IMR-90 (cell line): Measurements from ENCODE around the gene CPA5. TPM values are rescaled to one million over a fixed set of nuclear protein-coding genes. Genes with fewer than 3 reads are reported as not detected.

ENCODE experiments used
- ATAC-seq: fragments of 200-7000 bp; cut with Tn5 transposase; 2 replicates; pipeline ENCODE4 v1.9.1; 2020; ENCODE audit warnings: low read depth, mild to moderate bottlenecking, moderate library complexity
- BruUV-seq: library from RNA; stranded (reverse); fragments of 400-500 nt; replicated peaks from 2 replicates; lab custom pipeline; 2021; lab: Mats Ljungman, UMichigan
- CTCF ChIA-PET: fragments of 300-600 bp; formaldehyde crosslinking; extraction: SDS; loops from one replicate; lab custom pipeline; 2021; ENCODE audit warnings: antibody characterized with exemption; lab: Yijun Ruan, JAX
- POLR2A ChIA-PET: fragments of 300-600 bp; sonication (Branson Sonifier 250); formaldehyde crosslinking; loops from one replicate; lab custom pipeline; 2022; ENCODE audit warnings: antibody characterized with exemption; ENCODE audit not compliant: unreplicated experiment; lab: Charles Lee
- DNase-seq: peaks from one replicate; pipeline ENCODE4 v3.0.0; 2013
- H2AFZ ChIP-seq: replicated peaks from 2 replicates; pipeline ENCODE3; 2013; ENCODE audit warnings: low read length, mild to moderate bottlenecking; ENCODE audit not compliant: poor library complexity
- H2AK5ac ChIP-seq: 2 replicates; pipeline ENCODE4 v1.6.1; 2013; ENCODE audit warnings: low read depth, low read length, inconsistent platforms
- H2AK9ac ChIP-seq: replicated peaks from 2 replicates; pipeline ENCODE3; 2013; ENCODE audit warnings: mild to moderate bottlenecking, low read depth, low read length, moderate library complexity; ENCODE audit not compliant: poor library complexity
- H2BK120ac ChIP-seq: 2 replicates; pipeline ENCODE4 v1.6.1; 2013; ENCODE audit warnings: low read depth, low read length, inconsistent platforms
- H2BK15ac ChIP-seq: 3 replicates; pipeline ENCODE4 v1.6.1; 2013; ENCODE audit warnings: low read depth, low read length, inconsistent platforms
- H2BK20ac ChIP-seq: 2 replicates; pipeline ENCODE4 v1.6.1; 2013; ENCODE audit warnings: low read depth, mild to moderate bottlenecking, inconsistent platforms, low read length, moderate library complexity
- H2BK5ac ChIP-seq: 2 replicates; pipeline ENCODE4 v1.6.1; 2013; ENCODE audit warnings: mild to moderate bottlenecking, low read depth, low read length, inconsistent platforms; ENCODE audit not compliant: poor library complexity, severe bottlenecking
- H3K14ac ChIP-seq: replicated peaks from 2 replicates; pipeline ENCODE4 v1.6.1; 2013; ENCODE audit warnings: low read depth, low read length, inconsistent platforms
- H3K18ac ChIP-seq: 2 replicates; pipeline ENCODE4 v1.6.1; 2013; ENCODE audit warnings: low read depth, low read length, control low read depth
- H3K23ac ChIP-seq: 2 replicates; pipeline ENCODE4 v1.6.1; 2013; ENCODE audit warnings: low read depth, low read length, inconsistent platforms
- H3K27ac ChIP-seq: 2 replicates; pipeline ENCODE4 v1.5.1; 2013; ENCODE audit warnings: mild to moderate bottlenecking, control low read depth, low read length; ENCODE audit not compliant: insufficient read depth
- H3K27me3 ChIP-seq: 2 replicates; pipeline ENCODE4 v1.6.1; 2013; ENCODE audit warnings: low read length; ENCODE audit not compliant: control insufficient read depth, insufficient read depth
- H3K36me3 ChIP-seq: 2 replicates; pipeline ENCODE4 v1.6.1; 2013; ENCODE audit warnings: low read length, mixed read lengths; ENCODE audit not compliant: control insufficient read depth, insufficient read depth
- H3K4ac ChIP-seq: 2 replicates; pipeline ENCODE4 v1.6.1; 2013; ENCODE audit warnings: low read depth, low read length, inconsistent platforms
- H3K4me1 ChIP-seq: 2 replicates; pipeline ENCODE4 v1.6.1; 2013; ENCODE audit warnings: low read length, mixed read lengths; ENCODE audit not compliant: control insufficient read depth, insufficient read depth
- H3K4me2 ChIP-seq: 2 replicates; pipeline ENCODE4 v1.6.1; 2013; ENCODE audit warnings: low read depth, mild to moderate bottlenecking, control low read depth, low read length, moderate library complexity
- H3K4me3 ChIP-seq: 2 replicates; pipeline ENCODE4 v1.5.1; 2013; ENCODE audit warnings: low read depth, mild to moderate bottlenecking, control low read depth, low read length, moderate library complexity; ENCODE audit not compliant: insufficient read depth
- H3K56ac ChIP-seq: 2 replicates; pipeline ENCODE4 v1.6.1; 2013; ENCODE audit warnings: low read length, inconsistent platforms; ENCODE audit not compliant: insufficient read depth; ENCODE audit errors: extremely low read depth
- H3K79me1 ChIP-seq, 2 experiments: 2 replicates each; pipeline ENCODE4 v1.6.1; 2013; ENCODE audit warnings: low read length in 2 of 2, inconsistent platforms in 1 of 2, low read depth in 1 of 2
- H3K9ac ChIP-seq: 2 replicates; pipeline ENCODE4 v1.6.1; 2013; ENCODE audit warnings: low read depth, low read length, control low read depth
- H3K9me1 ChIP-seq: 2 replicates; pipeline ENCODE4 v1.6.1; 2013; ENCODE audit warnings: low read length, inconsistent platforms; ENCODE audit not compliant: insufficient read depth
- H3K9me3 ChIP-seq: 2 replicates; pipeline ENCODE4 v1.6.1; 2013; ENCODE audit warnings: low read length; ENCODE audit not compliant: control insufficient read depth, insufficient read depth
- H4K20me1 ChIP-seq: 2 replicates; pipeline ENCODE4 v1.6.1; 2013; ENCODE audit warnings: low read length, inconsistent platforms; ENCODE audit not compliant: insufficient read depth
- H4K5ac ChIP-seq: 2 replicates; pipeline ENCODE4 v1.6.1; 2013; ENCODE audit warnings: mild to moderate bottlenecking, low read depth, low read length, control low read depth
- H4K8ac ChIP-seq, 2 experiments: 2 replicates each; pipeline ENCODE4 v1.6.1; 2013; ENCODE audit warnings: low read depth in 2 of 2, low read length in 2 of 2, control low read depth in 1 of 2, inconsistent platforms in 1 of 2
- H4K91ac ChIP-seq: 2 replicates; pipeline ENCODE4 v1.6.1; 2013; ENCODE audit warnings: low read depth, low read length, inconsistent platforms; ENCODE audit not compliant: insufficient read depth
- BHLHE40 ChIP-seq: fragments of 150-350 bp; IDR thresholded peaks from 2 replicates; pipeline ENCODE4 v1.6.1; 2016; ENCODE audit warnings: mild to moderate bottlenecking, low read depth, low read length
- CEBPB ChIP-seq: IDR thresholded peaks from 2 replicates; pipeline ENCODE4 v1.6.1; 2012; ENCODE audit warnings: low read depth, low read length, improper control_type of control experiment
- CHD1 ChIP-seq: IDR thresholded peaks from 2 replicates; pipeline ENCODE4 v1.6.1; 2012; ENCODE audit warnings: low read depth, low read length, improper control_type of control experiment
- CTCF ChIP-seq: conservative IDR thresholded peaks from 2 replicates; pipeline ENCODE4 v1.5.1; 2012; ENCODE audit warnings: mild to moderate bottlenecking, low read depth, low read length, improper control_type of control experiment
- ELK1 ChIP-seq: fragments of 150-350 bp; IDR thresholded peaks from 2 replicates; pipeline ENCODE4 v1.6.1; 2016; ENCODE audit warnings: low read depth, mild to moderate bottlenecking, low read length, moderate library complexity, borderline replicate concordance
- FOS ChIP-seq: fragments of 150-350 bp; IDR thresholded peaks from 2 replicates; pipeline ENCODE4 v1.6.1; 2016; ENCODE audit warnings: low read depth, low read length
- MAFK ChIP-seq: IDR thresholded peaks from 2 replicates; pipeline ENCODE4 v1.6.1; 2012; ENCODE audit warnings: low read depth, low read length, improper control_type of control experiment
- MAZ ChIP-seq: IDR thresholded peaks from 2 replicates; pipeline ENCODE4 v1.6.1; 2012; ENCODE audit warnings: low read depth, mild to moderate bottlenecking, low read length, improper control_type of control experiment, moderate library complexity, borderline replicate concordance
- MXI1 ChIP-seq: IDR thresholded peaks from 2 replicates; pipeline ENCODE4 v1.6.1; 2012; ENCODE audit warnings: low read depth, mild to moderate bottlenecking, low read length, moderate library complexity, borderline replicate concordance
- NFE2L2 ChIP-seq: fragments of 150-350 bp; IDR thresholded peaks from 2 replicates; pipeline ENCODE4 v1.6.1; 2016; ENCODE audit warnings: low read depth, mild to moderate bottlenecking, low read length
- POLR2A ChIP-seq: IDR thresholded peaks from 2 replicates; pipeline ENCODE4 v1.6.1; 2012; ENCODE audit warnings: mild to moderate bottlenecking, low read depth, low read length
- RAD21 ChIP-seq: IDR thresholded peaks from 2 replicates; pipeline ENCODE4 v1.6.1; 2012; ENCODE audit warnings: low read length, improper control_type of control experiment
- RCOR1 ChIP-seq: IDR thresholded peaks from 2 replicates; pipeline ENCODE4 v1.6.1; 2012; ENCODE audit warnings: mild to moderate bottlenecking, low read length, improper control_type of control experiment; ENCODE audit not compliant: insufficient replicate concordance
- RFX5 ChIP-seq: IDR thresholded peaks from 2 replicates; pipeline ENCODE4 v1.8.0; 2012; ENCODE audit warnings: low read depth, mild to moderate bottlenecking, low read length, moderate library complexity
- SMC3 ChIP-seq: fragments of 150-350 bp; IDR thresholded peaks from 2 replicates; pipeline ENCODE4 v1.6.1; 2016; ENCODE audit warnings: low read depth, mild to moderate bottlenecking, antibody characterized with exemption, low read length, moderate library complexity
- USF2 ChIP-seq: fragments of 150-350 bp; IDR thresholded peaks from 2 replicates; pipeline ENCODE4 v1.6.1; 2017; ENCODE audit warnings: mild to moderate bottlenecking, antibody characterized with exemption, low read length, low read depth
- WGBS, 2 experiments: methylation state at CpG; one replicate each; pipeline versions ENCODE4 v1.1.5 to v1.1.7; 2013; ENCODE audit warnings: missing lambda C conversion rate in 2 of 2; ENCODE audit not compliant: insufficient read length in 1 of 2; ENCODE audit errors: extremely low coverage in 2 of 2; 5-methylcytosine and 5-hydroxymethylcytosine counted together
- dilution Hi-C: fragments of 300-500 bp; cut with HindIII; formaldehyde crosslinking; loops from one replicate; pipeline ENCODE4 v1.14.3; 2018; ENCODE audit warnings: low sequenced_read_pairs; ENCODE audit not compliant: unreplicated experiment
- in situ Hi-C: fragments of 300-500 bp; cut with MboI; formaldehyde crosslinking; loops from 3 replicates; pipeline ENCODE4 v1.14.3; 2019; ENCODE audit warnings: low sequenced_read_pairs, inconsistent platforms, mixed read lengths
- intact Hi-C: fragments of 100-400 bp; cut with micrococcal nuclease; formaldehyde crosslinking; loops from 2 replicates; pipeline ENCODE4 v1.10.0; 2022
- polyA plus RNA-seq, 3 experiments: library from polyadenylated mRNA; depleted of rRNA; stranded (reverse); fragments of >200 nt; gene quantifications; 2 replicates each; pipeline ENCODE4 v1.2.3, GENCODE V29; 2012; ENCODE audit warnings: low replicate concordance in 1 of 3
- total RNA-seq: library from RNA; depleted of rRNA; stranded (reverse); fragments of >200 nt; gene quantifications from 2 replicates; pipeline ENCODE4 v1.2.3, GENCODE V29; 2012

The CPA5 gene
- total and polyA plus RNA-seq, 2 of the 4 experiments (the other 2 are of a cell fraction), result under 0.01 to 0.86 TPM

GRCh38 chr7:130395421-130395820 lies 50.8 kb downstream of the CPA5 start:
- no CpG with 5 or more reads among the region's 5 CpGs for WGBS, 2 experiments
- Histone ChIP-seq H3K4ac (no peak overlapping the region), H2AK5ac (no peak overlapping the region), H2BK15ac (no peak overlapping the region), H2BK20ac (no peak overlapping the region), H2AFZ (no peak overlapping the region), H3K4me2 (no peak overlapping the region), H3K9me3 (no peaks in the 10 kb centered on the region), H2BK5ac (no peak overlapping the region), H3K9ac (no peak overlapping the region), H2BK120ac (no peak overlapping the region), H3K14ac (no peak overlapping the region), H3K4me1 (peaks cover 12% of the 10 kb centered on the region), H4K20me1 (no peaks in the 10 kb centered on the region), H3K23ac (no peak overlapping the region), H3K4me3 (no peak overlapping the region), H4K5ac (no peak overlapping the region), H2AK9ac (no peak overlapping the region), H4K8ac (no peak overlapping the region), H3K56ac (no peak overlapping the region), H4K91ac (no peak overlapping the region), H3K18ac (no peak overlapping the region), H3K27ac (no peak overlapping the region), H3K79me1 (no peaks in the 10 kb centered on the region), H3K36me3 (peaks cover 4% of the 10 kb centered on the region), H3K9me1 (peaks cover 3% of the 10 kb centered on the region; the same call in 1 of the 2 replicates), H3K27me3 (no peaks in the 10 kb centered on the region)
- dilution Hi-C loops (no loop called here), intact Hi-C loops (loop anchor here (10.0 kb wide), 1 partner anchor 321 kb away; the partner anchor contains the start of gene KLHDC10), in situ Hi-C loops (no loop called here)
- ATAC-seq (no peak), DNase-seq (no peak)
- TF ChIP-seq FOS (no peak), MAFK (no peak), CTCF (no peak), RAD21 (no peak), MXI1 (no peak), ELK1 (no peak), BHLHE40 (no peak), RFX5 (no peak), SMC3 (no peak), RCOR1 (no peak), MAZ (no peak), USF2 (no peak), NFE2L2 (no peak), CHD1 (no peak), POLR2A (no peak), CEBPB (no peak)
- CTCF ChIA-PET, result interaction anchor here (0.5 kb wide), 1 partner anchor 1117 kb away, joined by 4 read pairs; no protein-coding TSS in a partner anchor
- POLR2A ChIA-PET, result no interaction called here
- no TSS peak for BruUV-seq
